HCT116 (cell line): ENCODE data around the gene PLD1. TPM values are rescaled to one million over a fixed set of nuclear protein-coding genes. Genes with fewer than 3 reads are reported as not detected.

Experiments
- ATAC-seq: fragments of 200-7000 bp; cut with Tn5 transposase; 2 replicates; pipeline ENCODE4 v1.9.1; 2020; ENCODE audit warnings: mild to moderate bottlenecking, moderate library complexity
- BruUV-seq: library from RNA; stranded (reverse); fragments of 400-500 nt; replicated peaks from 2 replicates; lab custom pipeline; 2021; lab: Mats Ljungman, UMichigan
- CTCF ChIA-PET: fragments of 300-600 bp; sonication (Branson Sonifier 250); formaldehyde crosslinking; loops from one replicate; lab custom pipeline; 2021; ENCODE audit warnings: antibody characterized with exemption; lab: Charles Lee
- POLR2A ChIA-PET: fragments of 300-600, 350-600 bp; sonication (Branson Sonifier 250); formaldehyde crosslinking; loops from one replicate; lab custom pipeline; 2021; ENCODE audit warnings: antibody characterized with exemption; lab: Charles Lee
- RAD21 ChIA-PET, 2 experiments: fragments of 300-600 bp; sonication (Branson Sonifier 250); formaldehyde crosslinking; loops; one replicate each; lab custom pipeline; 2023; ENCODE audit warnings: low total read pairs in 2 of 2; ENCODE audit not compliant: uncharacterized antibody in 2 of 2, unreplicated experiment in 2 of 2, low non-redundant PET in 1 of 2; lab: Charles Lee
- DNase-seq: peaks from one replicate; pipeline ENCODE4 v3.0.0-alpha.2; 2010; ENCODE audit warnings: low read depth, low spot score
- H2AFZ ChIP-seq: fragments of 200-600 bp; shearing (Covaris generic), sonication (generic); 2 replicates; pipeline ENCODE4 v1.6.1; 2017; ENCODE audit warnings: low read depth, mixed run types, mixed read lengths, antibody characterized with exemption, low read length; ENCODE audit not compliant: poor library complexity, severe bottlenecking
- H3K27ac ChIP-seq: 2 replicates; pipeline ENCODE4 v1.5.1; 2012; ENCODE audit warnings: low read depth, low read length
- H3K27me3 ChIP-seq: fragments of 200-600 bp; sonication (generic); 2 replicates; pipeline ENCODE4 v1.6.1; 2016; ENCODE audit warnings: mixed run types, low read length, mixed read lengths; ENCODE audit not compliant: insufficient read depth
- H3K36me3 ChIP-seq, 2 experiments: fragments of 200-500 bp in 1 of 2; fragments of 200-600 bp in 1 of 2; sonication (Bioruptor generic) in 1 of 2; sonication (generic) in 1 of 2; 2 replicates each; pipeline versions ENCODE4 v1.5.1 to v1.6.1; 2014 to 2016; ENCODE audit warnings: low read length in 2 of 2, inconsistent platforms in 1 of 2, mixed read lengths in 1 of 2, mixed run types in 1 of 2; ENCODE audit not compliant: insufficient read depth in 2 of 2, control insufficient read depth in 1 of 2
- H3K4me1 ChIP-seq, 2 experiments: fragments of 200-600 bp in 1 of 2; sonication (generic) in 1 of 2; 2 replicates each; pipeline versions ENCODE4 v1.5.1 to v1.6.1; 2012 to 2017; ENCODE audit warnings: low read length in 2 of 2, inconsistent platforms in 1 of 2, mild to moderate bottlenecking in 1 of 2, mixed read lengths in 1 of 2, mixed run types in 1 of 2, moderate library complexity in 1 of 2; ENCODE audit not compliant: insufficient read depth in 2 of 2, control insufficient read depth in 1 of 2
- H3K4me2 ChIP-seq: fragments of 200-600 bp; sonication (generic); 2 replicates; pipeline ENCODE4 v1.6.1; 2017; ENCODE audit warnings: mixed run types, low read length, mixed read lengths
- H3K4me3 ChIP-seq, 2 experiments: fragments of 200-600 bp in 1 of 2; sonication (generic) in 1 of 2; replicated peaks in 1 of 2; 2 replicates each; pipeline ENCODE4 v1.5.1; 2011 to 2016; ENCODE audit warnings: low read length in 2 of 2, control low read depth in 1 of 2, low read depth in 1 of 2, mild to moderate bottlenecking in 1 of 2, mixed read lengths in 1 of 2, mixed run types in 1 of 2
- H3K79me2 ChIP-seq: fragments of 200-600 bp; sonication (generic); 2 replicates; pipeline ENCODE4 v1.6.1; 2017; ENCODE audit warnings: mild to moderate bottlenecking, mixed run types, low read length, moderate library complexity, mixed read lengths; ENCODE audit not compliant: insufficient read depth
- H3K9ac ChIP-seq: fragments of 200-600 bp; sonication (generic); 2 replicates; pipeline ENCODE4 v1.6.1; 2016; ENCODE audit warnings: low read length, mixed read lengths
- H3K9me2 ChIP-seq: fragments of 200-600 bp; sonication (generic), shearing (Covaris generic); 2 replicates; pipeline ENCODE4 v1.6.1; 2017; ENCODE audit warnings: mixed run types, mild to moderate bottlenecking, moderate library complexity; ENCODE audit not compliant: insufficient read depth
- H3K9me3 ChIP-seq, 2 experiments: fragments of 200-500 bp in 1 of 2; fragments of 200-600 bp in 1 of 2; sonication (Bioruptor generic) in 1 of 2; sonication (generic) in 1 of 2; 2 replicates each; pipeline ENCODE4 v1.6.1; 2014 to 2017; ENCODE audit warnings: low read length in 2 of 2, mixed read lengths in 2 of 2, inconsistent platforms in 1 of 2, low read depth in 1 of 2, mild to moderate bottlenecking in 1 of 2, mixed run types in 1 of 2, moderate library complexity in 1 of 2; ENCODE audit not compliant: control insufficient read depth in 1 of 2, insufficient read depth in 1 of 2
- H4K20me1 ChIP-seq: fragments of 200-600 bp; sonication (generic), shearing (Covaris generic); 2 replicates; pipeline ENCODE4 v1.6.1; 2017; ENCODE audit warnings: mixed run types, mild to moderate bottlenecking, moderate library complexity; ENCODE audit not compliant: insufficient read depth
- CBX3 ChIP-seq: IDR thresholded peaks from 2 replicates; pipeline ENCODE4 v1.6.1; 2012; ENCODE audit warnings: low read depth
- CEBPB ChIP-seq: IDR thresholded peaks from 2 replicates; pipeline ENCODE4 v1.6.1; 2012; ENCODE audit warnings: low read depth
- EGR1 ChIP-seq: IDR thresholded peaks from 2 replicates; pipeline ENCODE4 v1.6.1; 2012; ENCODE audit warnings: low read depth
- ELF1 ChIP-seq: IDR thresholded peaks from 2 replicates; pipeline ENCODE4 v1.6.1; 2012; ENCODE audit warnings: low read depth, borderline replicate concordance
- EZH2 ChIP-seq: fragments of 200-600 bp; sonication (generic); IDR thresholded peaks from 2 replicates; pipeline ENCODE4 v1.6.1; 2017; ENCODE audit warnings: antibody characterized with exemption, mixed run types
- FOSL1 ChIP-seq: IDR thresholded peaks from 2 replicates; pipeline ENCODE4 v1.6.1; 2012; ENCODE audit warnings: low read depth
- MAX ChIP-seq: IDR thresholded peaks from 2 replicates; pipeline ENCODE4 v1.6.1; 2012
- POLR2A ChIP-seq: IDR thresholded peaks from 2 replicates; pipeline ENCODE4 v1.7.0; 2011; ENCODE audit warnings: borderline replicate concordance; ENCODE audit not compliant: insufficient read depth, insufficient read length; ENCODE audit errors: extremely low read depth
- RAD21 ChIP-seq: IDR thresholded peaks from 2 replicates; pipeline ENCODE4 v1.6.1; 2012; ENCODE audit warnings: low read depth, mild to moderate bottlenecking
- SIN3A ChIP-seq: IDR thresholded peaks from 2 replicates; pipeline ENCODE4 v1.6.1; 2012; ENCODE audit warnings: low read depth
- SP1 ChIP-seq: IDR thresholded peaks from 2 replicates; pipeline ENCODE4 v1.6.1; 2012; ENCODE audit warnings: low read depth
- TCF7L2 ChIP-seq: IDR thresholded peaks from 2 replicates; pipeline ENCODE4 v1.7.0; 2011; ENCODE audit warnings: borderline replicate concordance, inconsistent platforms; ENCODE audit not compliant: insufficient read depth, insufficient read length; ENCODE audit errors: extremely low read depth
- YY1 ChIP-seq: IDR thresholded peaks from 2 replicates; pipeline ENCODE4 v1.6.1; 2011; ENCODE audit warnings: low read length, low read depth, moderate library complexity, mild to moderate bottlenecking; ENCODE audit not compliant: insufficient replicate concordance; ENCODE audit errors: extremely low read depth
- ZBTB33 ChIP-seq: IDR thresholded peaks from 2 replicates; pipeline ENCODE4 v1.6.1; 2011; ENCODE audit warnings: mild to moderate bottlenecking, low read length, moderate library complexity; ENCODE audit not compliant: insufficient replicate concordance; ENCODE audit errors: extremely low read depth
- ZFX ChIP-seq: fragments of 450-650 bp; IDR thresholded peaks from 2 replicates; pipeline ENCODE4 v1.6.1; 2017
- ZNF274 ChIP-seq: fragments of 200-500 bp; sonication (Bioruptor generic); IDR thresholded peaks from 2 replicates; pipeline ENCODE4 v1.6.1; 2014; ENCODE audit warnings: mild to moderate bottlenecking, low read depth, low read length, inconsistent platforms
- intact Hi-C: fragments of 100-400 bp; cut with micrococcal nuclease; formaldehyde crosslinking; loops from 2 replicates; pipeline ENCODE4 v1.10.0; 2022
- total RNA-seq: library from RNA; stranded (reverse); gene quantifications from one replicate; pipeline ENCODE4 v1.2.1, GENCODE V29; 2021; ENCODE audit not compliant: unreplicated experiment
- TF ChIP-seq, protein P1 (sequence below): IDR thresholded peaks from 2 replicates; pipeline ENCODE4 v1.6.1; 2012
- TF ChIP-seq, protein P2 (sequence below): IDR thresholded peaks from 2 replicates; pipeline ENCODE4 v1.6.1; 2012; ENCODE audit warnings: low read depth
- TF ChIP-seq, protein P3 (sequence below), 3 experiments: fragments of 200-600 bp in 1 of 3; sonication (generic) in 1 of 3; IDR thresholded peaks in 2 of 3; conservative IDR thresholded peaks in 1 of 3; 2 replicates each; pipeline ENCODE4 v1.5.1; 2012 to 2017; ENCODE audit warnings: low read depth in 2 of 3, low read length in 2 of 3, antibody characterized with exemption in 1 of 3, borderline replicate concordance in 1 of 3, control low read depth in 1 of 3, mild to moderate bottlenecking in 1 of 3, mixed read lengths in 1 of 3, mixed run types in 1 of 3, moderate library complexity in 1 of 3; ENCODE audit not compliant: insufficient read depth in 1 of 3

PLD1 gene
- total RNA-seq, 1 experiment from 2014 or later: 8.4 TPM

DNA sequence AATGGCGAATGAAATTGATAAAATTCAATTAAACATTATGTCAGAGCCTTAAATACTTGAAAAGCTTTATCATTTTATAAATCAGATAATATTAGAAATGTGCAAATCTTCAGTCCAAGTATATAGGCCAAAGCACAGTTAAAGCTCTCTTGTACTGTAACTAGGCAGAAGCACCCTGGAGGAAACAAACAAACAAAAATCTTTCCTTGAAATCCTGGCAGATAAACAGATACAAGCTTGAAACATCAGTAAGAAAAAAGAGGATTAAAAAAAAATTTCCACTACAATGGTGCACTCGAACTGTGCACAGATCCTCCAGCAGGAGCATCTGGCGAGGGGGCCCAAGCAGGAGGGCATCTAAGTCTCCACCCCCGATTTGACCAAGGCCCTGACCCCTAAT is 166.6 kb downstream of the PLD1 start:
- no peak overlapping the region for H3K27ac ChIP-seq
- RAD21 ChIA-PET: no interaction called here
- H4K20me1 ChIP-seq: no peaks in the 10 kb centered on the region
- no peak overlapping the region for H3K9ac ChIP-seq
- CTCF ChIA-PET: interaction anchor here (2.4 to 4.2 kb wide), 2 partner anchors 128 to 186 kb away, joined by 8 to 23 read pairs; no protein-coding TSS in a partner anchor
- H3K4me3 ChIP-seq: no peak overlapping the region
- TF ChIP-seq YY1 (no peak), ELF1 (no peak), SP1 (no peak), ZBTB33 (no peak), EZH2 (no peak), SIN3A (no peak), ZNF274 (no peak), RAD21 (no peak), MAX (no peak), ZFX (no peak), POLR2A (no peak), TCF7L2 (no peak), CBX3 (no peak), FOSL1 (no peak), CEBPB (no peak), EGR1 (no peak)
- TF ChIP-seq, protein P1, sequence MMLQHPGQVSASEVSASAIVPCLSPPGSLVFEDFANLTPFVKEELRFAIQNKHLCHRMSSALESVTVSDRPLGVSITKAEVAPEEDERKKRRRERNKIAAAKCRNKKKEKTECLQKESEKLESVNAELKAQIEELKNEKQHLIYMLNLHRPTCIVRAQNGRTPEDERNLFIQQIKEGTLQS: no peak
- TF ChIP-seq, protein P2, sequence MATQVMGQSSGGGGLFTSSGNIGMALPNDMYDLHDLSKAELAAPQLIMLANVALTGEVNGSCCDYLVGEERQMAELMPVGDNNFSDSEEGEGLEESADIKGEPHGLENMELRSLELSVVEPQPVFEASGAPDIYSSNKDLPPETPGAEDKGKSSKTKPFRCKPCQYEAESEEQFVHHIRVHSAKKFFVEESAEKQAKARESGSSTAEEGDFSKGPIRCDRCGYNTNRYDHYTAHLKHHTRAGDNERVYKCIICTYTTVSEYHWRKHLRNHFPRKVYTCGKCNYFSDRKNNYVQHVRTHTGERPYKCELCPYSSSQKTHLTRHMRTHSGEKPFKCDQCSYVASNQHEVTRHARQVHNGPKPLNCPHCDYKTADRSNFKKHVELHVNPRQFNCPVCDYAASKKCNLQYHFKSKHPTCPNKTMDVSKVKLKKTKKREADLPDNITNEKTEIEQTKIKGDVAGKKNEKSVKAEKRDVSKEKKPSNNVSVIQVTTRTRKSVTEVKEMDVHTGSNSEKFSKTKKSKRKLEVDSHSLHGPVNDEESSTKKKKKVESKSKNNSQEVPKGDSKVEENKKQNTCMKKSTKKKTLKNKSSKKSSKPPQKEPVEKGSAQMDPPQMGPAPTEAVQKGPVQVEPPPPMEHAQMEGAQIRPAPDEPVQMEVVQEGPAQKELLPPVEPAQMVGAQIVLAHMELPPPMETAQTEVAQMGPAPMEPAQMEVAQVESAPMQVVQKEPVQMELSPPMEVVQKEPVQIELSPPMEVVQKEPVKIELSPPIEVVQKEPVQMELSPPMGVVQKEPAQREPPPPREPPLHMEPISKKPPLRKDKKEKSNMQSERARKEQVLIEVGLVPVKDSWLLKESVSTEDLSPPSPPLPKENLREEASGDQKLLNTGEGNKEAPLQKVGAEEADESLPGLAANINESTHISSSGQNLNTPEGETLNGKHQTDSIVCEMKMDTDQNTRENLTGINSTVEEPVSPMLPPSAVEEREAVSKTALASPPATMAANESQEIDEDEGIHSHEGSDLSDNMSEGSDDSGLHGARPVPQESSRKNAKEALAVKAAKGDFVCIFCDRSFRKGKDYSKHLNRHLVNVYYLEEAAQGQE: no peak
- TF ChIP-seq, protein P3, sequence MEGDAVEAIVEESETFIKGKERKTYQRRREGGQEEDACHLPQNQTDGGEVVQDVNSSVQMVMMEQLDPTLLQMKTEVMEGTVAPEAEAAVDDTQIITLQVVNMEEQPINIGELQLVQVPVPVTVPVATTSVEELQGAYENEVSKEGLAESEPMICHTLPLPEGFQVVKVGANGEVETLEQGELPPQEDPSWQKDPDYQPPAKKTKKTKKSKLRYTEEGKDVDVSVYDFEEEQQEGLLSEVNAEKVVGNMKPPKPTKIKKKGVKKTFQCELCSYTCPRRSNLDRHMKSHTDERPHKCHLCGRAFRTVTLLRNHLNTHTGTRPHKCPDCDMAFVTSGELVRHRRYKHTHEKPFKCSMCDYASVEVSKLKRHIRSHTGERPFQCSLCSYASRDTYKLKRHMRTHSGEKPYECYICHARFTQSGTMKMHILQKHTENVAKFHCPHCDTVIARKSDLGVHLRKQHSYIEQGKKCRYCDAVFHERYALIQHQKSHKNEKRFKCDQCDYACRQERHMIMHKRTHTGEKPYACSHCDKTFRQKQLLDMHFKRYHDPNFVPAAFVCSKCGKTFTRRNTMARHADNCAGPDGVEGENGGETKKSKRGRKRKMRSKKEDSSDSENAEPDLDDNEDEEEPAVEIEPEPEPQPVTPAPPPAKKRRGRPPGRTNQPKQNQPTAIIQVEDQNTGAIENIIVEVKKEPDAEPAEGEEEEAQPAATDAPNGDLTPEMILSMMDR (IDR thresholded peaks at IDR 0.05 in 2 of 3, conservative IDR thresholded peaks at IDR 0.05 in 1 of 3; ENCODE audit: borderline replicate concordance in 1 of 3, insufficient read depth in 1 of 3, low read depth in 2 of 3, low read length in 2 of 3): no peak
- H3K27me3 ChIP-seq: no peaks in the 10 kb centered on the region
- no peak overlapping the region for H2AFZ ChIP-seq
- no peak overlapping the region for H3K4me2 ChIP-seq
- H3K79me2 ChIP-seq: no peaks in the 10 kb centered on the region
- POLR2A ChIA-PET: no interaction called here
- peaks cover under 1% of the 10 kb centered on the region; the same call in 1 of the 2 replicates for H3K9me2 ChIP-seq
- peaks cover 5 to 6% of the 10 kb centered on the region in 2 experiments; a peak in 3 of 4 replicates for H3K4me1 ChIP-seq
- ATAC-seq: no peak
- H3K36me3 ChIP-seq: no peaks in the 10 kb centered on the region
- DNase-seq: no peak
- intact Hi-C loops: loop anchor here (10.0 kb wide), 2 partner anchors 679 to 1021 kb away; no protein-coding TSS in a partner anchor
- BruUV-seq: no TSS peak
- H3K9me3 ChIP-seq: no peaks in the 10 kb centered on the region
